ENCODE data around the gene CARD9.

The CARD9 gene

GRCh38 chr9:136318776-136319241 is 54.7 kb downstream of the CARD9 start:
- no peak for DNase-seq

- no peak for DNase-seq
These were observed 55.2 kb downstream of the CARD9 start for GRCh38 chr9:136318111-136318775.

DNA sequence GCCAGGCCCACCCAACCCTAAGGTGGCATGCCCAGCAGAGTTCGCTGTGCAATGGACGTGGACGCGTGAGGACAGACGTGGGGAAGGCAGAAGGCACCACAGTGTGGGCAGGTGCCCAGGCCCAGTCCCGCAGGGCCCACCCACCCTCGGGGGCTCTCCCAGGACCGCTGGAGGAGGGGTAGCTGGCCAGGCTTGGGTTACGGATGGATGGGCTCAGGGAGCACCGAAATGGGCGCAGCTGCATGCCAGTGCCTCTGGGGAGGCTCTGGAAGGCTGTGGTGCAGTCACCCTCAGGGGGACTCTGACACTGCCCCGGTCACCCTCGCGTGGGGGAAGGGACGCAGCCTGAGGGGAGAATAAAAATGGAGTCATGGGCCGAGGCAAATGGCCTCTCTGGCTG is 55.8 kb downstream of the CARD9 start:
- DNase-seq, result no peak

DNA sequence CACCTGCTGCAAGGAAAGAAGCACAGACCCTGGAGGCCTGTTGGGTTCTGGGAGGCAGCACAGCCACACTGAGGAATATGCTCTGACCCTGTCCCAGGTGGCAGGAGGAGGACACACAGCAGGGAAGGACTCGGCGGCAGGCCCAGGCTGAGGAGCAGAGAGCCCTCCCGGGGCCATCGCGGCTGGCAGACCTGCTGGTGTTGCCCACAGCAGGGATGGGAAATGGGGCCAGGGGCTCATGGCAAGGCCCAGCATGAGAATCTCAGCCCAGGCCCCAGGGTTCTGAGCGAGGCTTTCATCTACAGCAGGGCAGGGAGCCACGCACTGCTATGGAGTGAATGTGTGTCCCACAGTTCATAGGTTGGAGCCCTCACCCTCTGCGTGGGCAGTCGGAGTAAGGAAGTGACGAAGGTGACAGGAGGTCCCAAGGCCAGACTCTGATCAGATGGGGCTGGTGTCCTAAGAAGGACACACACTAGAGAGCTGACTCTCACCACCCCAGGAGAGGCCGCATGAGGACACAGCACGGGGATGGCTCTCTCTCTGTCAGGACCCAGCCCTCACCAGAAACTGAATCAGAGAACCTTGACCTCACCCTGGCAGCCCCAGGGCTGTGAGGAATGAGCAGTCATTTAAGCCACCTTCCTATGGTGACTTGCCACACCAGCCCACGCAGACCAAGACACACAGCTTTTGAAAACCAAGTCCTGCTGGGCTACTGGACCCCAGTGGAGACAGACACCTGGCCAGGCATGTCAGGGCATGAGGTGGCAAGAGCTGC is 56.4 kb downstream of the CARD9 start:
- DNase-seq, result no peak

DNA sequence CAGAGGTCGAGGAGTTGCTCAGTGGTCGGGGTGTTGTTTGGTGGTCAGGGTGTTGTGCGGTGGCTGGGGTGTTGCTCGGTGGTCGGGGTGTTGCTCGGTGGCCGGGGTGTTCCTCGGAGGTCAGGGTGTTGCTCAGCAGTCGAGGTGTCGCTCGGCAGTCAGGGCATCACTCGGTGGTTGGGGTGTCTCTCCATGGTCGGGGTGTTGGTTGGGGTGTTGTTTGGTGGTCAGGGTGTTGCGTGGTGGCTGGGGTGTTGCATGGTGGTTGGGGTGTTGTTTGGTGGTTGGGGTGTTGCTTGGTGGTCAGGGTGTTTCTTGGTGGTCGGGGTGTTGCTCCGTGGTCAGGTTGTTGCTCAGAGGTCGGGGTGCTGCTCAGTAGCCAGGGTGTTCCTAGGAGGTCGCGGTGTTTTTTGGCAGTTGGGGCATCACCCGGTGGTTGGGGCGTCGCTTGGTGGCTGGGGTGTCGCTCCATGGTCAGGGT is 57.2 kb downstream of the CARD9 start:
- DNase-seq, result no peak

GRCh38 chr9:136314944-136315343 is 58.5 kb downstream of the CARD9 start:
- DNase-seq, result no peak

DNA sequence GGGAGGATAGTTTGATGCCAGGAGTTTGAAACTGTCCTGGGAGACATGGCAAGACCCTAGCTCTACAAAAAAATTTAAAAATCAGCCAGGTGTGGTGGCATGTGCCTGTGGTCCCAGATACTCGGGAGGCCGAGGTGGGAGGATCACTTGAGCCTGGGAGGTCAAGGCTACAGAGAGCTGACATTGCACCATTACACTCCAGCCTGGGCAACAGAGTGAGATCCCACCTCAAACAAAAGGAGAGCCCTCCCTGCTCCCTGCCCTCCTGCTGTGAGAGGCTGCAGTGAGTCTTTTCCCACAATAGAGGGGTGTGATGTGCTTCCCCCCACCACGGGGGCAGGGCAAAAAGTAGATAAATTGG is 59.4 kb downstream of the CARD9 start:
- DNase-seq, result no peak

Data from EL (cell line).